Stimulated activated naive CD8-positive, alpha-beta T cell treated with anti-CD3 and anti-CD28 coated beads, Interleukin-15, amount 100 ng/mL, for 72 hours (primary cell): ENCODE results near the gene IFT52.

Experiments used
- ATAC-seq: fragments of 150-1000 bp; cut with Tn5 transposase; 2 replicates; pipeline ENCODE4 v1.10.0; 2021; ENCODE audit warnings: mild to moderate bottlenecking, moderate library complexity
- DNase-seq, 2 donors: peaks; one replicate each; pipeline ENCODE4 v3.0.0; 2021 to 2022
- H3K27ac Mint-ChIP-seq, 2 donors: one replicate each; pipeline ENCODE4 v1.8.0; 2022; ENCODE audit warnings: mild to moderate bottlenecking in 2 of 2, mixed read lengths in 2 of 2, moderate library complexity in 2 of 2
- H3K27me3 Mint-ChIP-seq: one replicate; pipeline ENCODE4 v1.8.0; 2022; ENCODE audit warnings: mixed read lengths
- H3K4me1 Mint-ChIP-seq: one replicate; pipeline ENCODE4 v1.8.0; 2022; ENCODE audit warnings: mild to moderate bottlenecking, mixed read lengths
- H3K4me3 Mint-ChIP-seq, 2 donors: one replicate each; pipeline ENCODE4 v1.8.0; 2022; ENCODE audit warnings: mild to moderate bottlenecking in 2 of 2, mixed read lengths in 2 of 2, moderate library complexity in 1 of 2
- H3K9me3 Mint-ChIP-seq, 2 donors: one replicate each; pipeline ENCODE4 v1.8.0; 2022; ENCODE audit warnings: mixed read lengths in 2 of 2

The IFT52 gene

DNA sequence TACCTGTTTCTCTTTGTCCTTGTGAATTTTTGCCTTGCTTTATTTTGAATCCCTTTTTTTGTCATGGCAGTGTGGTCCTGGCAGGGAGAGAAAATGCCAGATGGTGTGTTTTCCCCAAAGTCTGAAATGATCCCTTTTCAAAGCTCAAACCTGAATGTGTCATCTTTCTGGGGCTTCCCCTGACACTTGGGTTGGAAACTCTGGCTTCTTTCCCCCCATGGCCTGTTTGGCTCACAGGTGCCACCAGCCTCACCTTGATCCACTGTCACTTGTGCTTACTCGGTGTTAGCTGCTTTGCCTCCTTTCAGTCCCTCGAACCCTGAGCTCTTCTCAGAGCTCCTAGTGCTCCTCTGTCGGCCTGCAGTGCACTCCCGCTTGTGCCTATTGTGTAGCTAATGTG lies 98.4 kb downstream of the IFT52 start:
- Mint-ChIP-seq H3K4me3 (no peak overlapping the region), H3K27me3 (no peaks in the 10 kb centered on the region), H3K27ac (peak overlapping the region in 1 of 2 donors; percentile 90), H3K4me1 (peaks cover 12% of the 10 kb centered on the region), H3K9me3 (no peaks in the 10 kb centered on the region)
- no peak for DNase-seq
- ATAC-seq, result no peak

DNA sequence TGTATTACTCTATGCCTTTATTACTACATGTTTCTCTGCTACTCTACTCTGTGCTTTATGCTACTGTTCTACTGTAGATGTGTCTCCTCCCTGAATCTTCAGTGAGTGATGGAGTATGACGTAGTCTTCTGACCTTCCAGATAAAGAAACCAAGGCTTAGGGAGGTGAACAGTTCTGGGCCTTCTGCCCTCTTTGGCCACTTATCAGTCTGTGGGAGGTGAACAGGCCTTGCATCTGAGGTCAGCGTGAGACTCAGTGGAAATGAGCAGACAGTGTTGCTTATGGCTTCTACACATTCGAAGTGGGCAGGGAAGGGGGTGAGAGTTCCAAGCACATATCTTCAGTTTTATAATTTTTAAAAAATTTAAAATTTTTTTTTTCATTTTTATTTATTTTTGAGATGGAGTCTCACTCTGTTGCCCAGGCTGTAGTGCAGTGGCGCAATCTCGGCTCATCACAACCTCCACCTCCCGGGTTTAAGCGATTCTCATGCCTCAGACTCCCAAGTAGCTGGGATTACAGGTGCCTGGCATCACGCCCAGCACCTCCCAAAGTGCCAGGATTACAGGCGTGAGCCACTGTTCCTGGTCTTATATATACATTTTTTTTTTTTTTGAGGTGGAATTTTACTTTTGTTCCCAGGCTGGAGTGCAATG lies 100.3 kb downstream of the IFT52 start:
- Mint-ChIP-seq H3K9me3 (no peaks in the 10 kb centered on the region), H3K4me3 (no peak overlapping the region), H3K4me1 (peaks cover 12% of the 10 kb centered on the region), H3K27ac (no peak overlapping the region), H3K27me3 (no peaks in the 10 kb centered on the region)
- DNase-seq (no peak), ATAC-seq (no peak)

DNA sequence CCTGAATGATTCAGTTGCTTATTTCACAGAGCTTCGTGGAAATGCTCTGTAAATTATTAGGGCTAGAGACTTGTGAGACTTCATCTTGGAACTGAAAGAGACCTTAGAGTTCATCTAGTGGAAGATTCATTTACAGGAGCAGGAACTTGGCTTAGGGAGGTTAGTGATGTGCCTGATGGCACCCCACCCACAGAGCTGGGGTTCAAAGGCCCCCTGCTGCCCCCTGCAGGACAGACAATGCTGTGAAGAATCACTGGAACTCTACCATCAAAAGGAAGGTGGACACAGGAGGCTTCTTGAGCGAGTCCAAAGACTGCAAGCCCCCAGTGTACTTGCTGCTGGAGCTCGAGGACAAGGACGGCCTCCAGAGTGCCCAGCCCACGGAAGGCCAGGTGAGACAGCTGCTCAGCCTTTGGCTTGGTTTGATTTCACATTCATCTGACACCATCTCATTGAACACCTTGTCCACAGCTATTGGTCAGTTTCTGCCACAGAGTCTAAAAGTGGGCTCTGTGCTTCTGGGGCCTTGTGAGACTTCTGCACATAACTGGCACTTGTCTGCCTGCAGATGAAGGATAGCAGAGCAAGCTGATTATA lies 101.3 kb downstream of the IFT52 start:
- DNase-seq, result peak; percentile 52 to 60
- Mint-ChIP-seq H3K27ac (no peak overlapping the region), H3K4me1 (peaks cover 12% of the 10 kb centered on the region), H3K9me3 (no peaks in the 10 kb centered on the region), H3K27me3 (no peaks in the 10 kb centered on the region), H3K4me3 (no peak overlapping the region)
- peak; percentile 72 for ATAC-seq

GRCh38 chr20:43694763-43695162 lies 104.0 kb downstream of the IFT52 start:
- DNase-seq (no peak), ATAC-seq (no peak)
- no peak overlapping the region for H3K4me3 Mint-ChIP-seq
- no peaks in the 10 kb centered on the region for H3K27me3 Mint-ChIP-seq
- no peaks in the 10 kb centered on the region for H3K9me3 Mint-ChIP-seq
- H3K4me1 Mint-ChIP-seq, result peaks cover 9% of the 10 kb centered on the region
- H3K27ac Mint-ChIP-seq, result peak overlapping the region in 1 of 2 donors; percentile 57

DNA sequence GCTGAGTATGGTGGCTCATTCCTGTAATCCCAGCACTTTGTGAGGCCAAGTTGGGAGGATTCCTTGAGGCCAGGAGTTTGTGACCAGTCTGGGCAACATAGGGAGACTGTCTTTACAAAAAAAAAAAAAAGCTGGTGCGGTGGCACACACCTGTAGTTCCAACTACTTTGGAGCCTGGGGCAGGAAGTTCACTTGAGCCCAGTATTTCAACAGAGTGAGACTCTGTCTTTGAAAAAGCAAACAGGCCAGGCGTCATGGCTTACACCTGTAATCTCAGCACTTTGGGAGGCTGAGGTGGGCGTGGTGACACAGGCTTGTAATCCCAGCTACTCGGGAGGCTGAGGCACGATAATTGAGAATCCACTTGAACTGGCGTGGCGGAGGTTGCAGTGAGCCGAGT lies 104.8 kb downstream of the IFT52 start:
- Mint-ChIP-seq H3K27me3 (no peaks in the 10 kb centered on the region), H3K27ac (no peak overlapping the region), H3K4me3 (no peak overlapping the region), H3K4me1 (peaks cover 16% of the 10 kb centered on the region), H3K9me3 (no peaks in the 10 kb centered on the region)
- no peak for DNase-seq
- no peak for ATAC-seq
